ENCODE data around the gene NEAT1.

DNA sequence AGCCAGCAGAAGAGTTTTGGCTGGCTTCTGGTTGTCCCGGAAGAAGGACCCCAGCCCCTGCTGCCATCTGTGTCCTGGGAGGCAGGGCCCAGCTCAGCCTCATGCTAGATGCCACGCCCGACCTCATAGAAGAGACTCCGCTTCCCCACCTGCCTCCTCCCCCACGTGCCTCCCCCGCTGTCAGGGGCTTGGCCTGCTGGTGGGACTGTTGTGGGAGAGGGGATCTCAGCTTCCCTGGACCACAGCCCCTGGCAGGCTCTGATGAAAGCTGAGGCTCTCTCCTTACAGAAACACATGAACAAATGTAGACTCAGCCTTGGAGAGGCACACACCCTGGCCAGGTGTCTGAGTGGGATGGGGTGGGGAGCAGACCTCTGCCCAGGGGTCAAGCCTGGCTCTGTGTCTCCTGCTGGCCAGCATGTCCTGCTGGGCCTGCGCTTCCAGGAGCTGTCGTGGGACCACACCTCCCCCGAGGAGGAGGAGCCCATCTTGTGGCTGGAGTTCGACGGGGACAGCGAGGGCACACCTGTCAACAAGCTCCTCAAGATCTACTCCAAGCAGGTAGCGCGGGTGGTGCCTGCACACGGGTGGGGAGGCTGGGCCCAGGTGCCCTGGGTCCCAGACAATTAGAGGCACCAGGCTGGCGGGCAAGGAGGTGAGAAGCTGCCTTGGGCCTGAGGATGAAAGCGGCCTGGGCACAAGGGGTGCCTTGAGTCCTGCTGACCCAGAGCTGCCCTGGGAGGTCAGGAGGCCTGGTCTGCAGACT, 22.1 kb upstream of the NEAT1 start:
- no peak for TF ChIP-seq CTCF (IDR thresholded peaks at IDR 0.05)
- TF ChIP-seq POLR2AphosphoS5 (IDR thresholded peaks at IDR 0.05), result no peak
